ENCODE results near the gene CCSAP. TPM values are rescaled to one million over a fixed set of nuclear protein-coding genes. Genes with fewer than 3 reads are reported as not detected.

The CCSAP gene
- polyA plus RNA-seq, 1 of the 3 experiments (the other 2 are of a cell fraction), result 1.8 TPM

- no peaks in the 10 kb centered on the region for H3K27me3 ChIP-seq (ENCODE audit: insufficient read depth)
- peaks cover 41% of the 10 kb centered on the region for H4K20me1 ChIP-seq (ENCODE audit: insufficient read depth)
- H3K79me2 ChIP-seq (ENCODE audit: insufficient read depth), result peaks cover 84% of the 10 kb centered on the region
- H3K4me2 ChIP-seq, result no peak overlapping the region
- CTCF ChIA-PET, result interaction anchor here (0.9 to 1.7 kb wide), 5 partner anchors 13 to 204 kb away, joined by 3 to 10 read pairs (median 4); no protein-coding TSS in a partner anchor
- no peaks in the 10 kb centered on the region for H3K9me2 ChIP-seq
- no peak for DNase-seq
- TF ChIP-seq GATA2 (CRISPR knock-in tag; IDR thresholded peaks at IDR 0.05) (0 out of 2 replicates have a peak, but pooled peaks have one; percentile 6), USF2 (IDR thresholded peaks at IDR 0.05; ENCODE audit: borderline replicate concordance, low read depth, low read length) (no peak)
- H3K36me3 ChIP-seq (replicated peaks in 1 of 2; ENCODE audit: control insufficient read depth in 1 of 2, insufficient read depth in 2 of 2, low read length in 1 of 2), result peaks cover 3 to 11% of the 10 kb centered on the region in 2 experiments
- H2AFZ ChIP-seq (ENCODE audit: low read depth), result no peak overlapping the region
- H3K4me3 ChIP-seq (ENCODE audit: low read depth in 2 of 2, low read length in 1 of 2), result no peak overlapping the region
- H3K9me3 ChIP-seq, result no peaks in the 10 kb centered on the region
- peaks cover 0 to 4% of the 10 kb centered on the region in 2 experiments; a peak in 2 of 4 replicates for H3K4me1 ChIP-seq (ENCODE audit: control insufficient read depth in 1 of 2, insufficient read depth in 2 of 2, low read depth in 1 of 2, low read length in 1 of 2)
- H3K9ac ChIP-seq, result no peak overlapping the region
- H3F3A ChIP-seq (replicated peaks; ENCODE audit: insufficient read depth), result peaks cover 26% of the 10 kb centered on the region
- H3K27ac ChIP-seq (ENCODE audit: low read depth in 2 of 2, low read length in 1 of 2), result no peak overlapping the region
- 100% methylated on average over 2 of the region's 2 CpGs for WGBS (ENCODE audit: low lambda C conversion rate)
- POLR2A ChIA-PET, result no interaction called here
Observed at GRCh38 chr1:229278120-229278741, 64.6 kb downstream of the CCSAP start.

GRCh38 chr1:229275005-229275404 is 67.8 kb downstream of the CCSAP start:
- ChIA-PET CTCF (interaction anchor here (0.6 to 1.2 kb wide), 3 partner anchors 10 to 20 kb away, joined by 3 to 4 read pairs (median 3); no protein-coding TSS in a partner anchor), POLR2A (no interaction called here)
- Histone ChIP-seq H4K20me1 (ENCODE audit: insufficient read depth) (peaks cover 41% of the 10 kb centered on the region), H3K27ac (ENCODE audit: low read depth in 2 of 2, low read length in 1 of 2) (no peak overlapping the region), H3K9ac (no peak overlapping the region), H3K36me3 (replicated peaks in 1 of 2; ENCODE audit: control insufficient read depth in 1 of 2, insufficient read depth in 2 of 2, low read length in 1 of 2) (no peaks in the 10 kb centered on the region), H3K79me2 (ENCODE audit: insufficient read depth) (peaks cover 79% of the 10 kb centered on the region), H3K4me3 (ENCODE audit: low read depth in 2 of 2, low read length in 1 of 2) (no peak overlapping the region), H3K9me3 (no peaks in the 10 kb centered on the region), H3K4me2 (no peak overlapping the region), H3K9me2 (no peaks in the 10 kb centered on the region), H2AFZ (ENCODE audit: low read depth) (no peak overlapping the region), H3K27me3 (ENCODE audit: insufficient read depth) (no peaks in the 10 kb centered on the region), H3F3A (replicated peaks; ENCODE audit: insufficient read depth) (peaks cover 5% of the 10 kb centered on the region), H3K4me1 (ENCODE audit: control insufficient read depth in 1 of 2, insufficient read depth in 2 of 2, low read depth in 1 of 2, low read length in 1 of 2) (peaks cover 0 to 15% of the 10 kb centered on the region in 2 experiments; a peak in 3 of 4 replicates)
- DNase-seq, result no peak
- TF ChIP-seq USF2 (IDR thresholded peaks at IDR 0.05; ENCODE audit: borderline replicate concordance, low read depth, low read length), result no peak
- TF ChIP-seq RCOR1 (IDR thresholded peaks at IDR 0.05; ENCODE audit: low read length), result no peak
- no peak for TF ChIP-seq MAX (IDR thresholded peaks at IDR 0.05; ENCODE audit: low read depth)
- no peak for TF ChIP-seq GATA2 (CRISPR knock-in tag; IDR thresholded peaks at IDR 0.05)
- no peak for TF ChIP-seq MEF2A (IDR thresholded peaks at IDR 0.05; ENCODE audit: borderline replicate concordance, low read depth)
- TF ChIP-seq TCF12 (IDR thresholded peaks at IDR 0.05), result no peak
- WGBS (ENCODE audit: low lambda C conversion rate), result 92% methylated on average over 2 of the region's 2 CpGs
